Measurements from ENCODE around the gene FAM184B.
A peak's percentile ranks its signal among the peaks of the same experiment; 100 is the strongest.

Gene FAM184B

DNA sequence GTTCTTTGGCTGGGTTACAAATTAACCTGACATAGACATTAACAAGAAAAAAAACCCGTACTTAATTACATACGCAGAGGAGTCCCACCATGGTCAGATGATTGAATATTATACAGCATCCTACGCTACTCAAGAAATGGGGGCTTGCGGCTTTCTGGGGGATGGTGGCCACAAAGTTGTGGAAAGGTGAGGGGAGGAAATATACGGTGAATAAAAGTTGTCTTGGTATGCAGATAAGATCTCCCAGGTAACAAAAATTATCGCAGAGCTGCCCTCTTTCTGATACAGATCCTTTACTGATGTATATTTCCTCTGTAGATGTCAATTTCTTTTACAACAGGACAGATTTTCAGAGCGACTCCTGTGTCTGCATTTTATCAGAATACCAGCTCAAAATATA lies 28.2 kb upstream of the FAM184B start:
- H3K27ac ChIP-seq (ENCODE audit: insufficient read depth, low read depth, low read length, poor library complexity, severe bottlenecking) = no peak overlapping the region
- H3K9me3 ChIP-seq (ENCODE audit: control insufficient read depth, low read length) = no peaks in the 10 kb centered on the region
- H3K36me3 ChIP-seq (ENCODE audit: control insufficient read depth, insufficient read depth, low read length) = peaks cover 1% of the 10 kb centered on the region
- WGBS, 2 experiments = 0 to 7% methylated on average over 5 to 6 of the region's 7 CpGs
- H3K4me1 ChIP-seq (ENCODE audit: control insufficient read depth, insufficient read depth, low read length) = no peaks in the 10 kb centered on the region
- H3K4me3 ChIP-seq (ENCODE audit: insufficient read depth, low read depth, low read length) = peak overlapping the region; percentile 84
- H3K27me3 ChIP-seq (ENCODE audit: control insufficient read depth, insufficient read depth, low read length, poor library complexity, severe bottlenecking) = no peaks in the 10 kb centered on the region

- Histone ChIP-seq H3K27ac (ENCODE audit: insufficient read depth, low read depth, low read length, poor library complexity, severe bottlenecking) (no peak overlapping the region), H3K27me3 (ENCODE audit: control insufficient read depth, insufficient read depth, low read length, poor library complexity, severe bottlenecking) (no peaks in the 10 kb centered on the region), H3K9me3 (ENCODE audit: control insufficient read depth, low read length) (no peaks in the 10 kb centered on the region), H3K36me3 (ENCODE audit: control insufficient read depth, insufficient read depth, low read length) (peaks cover 22% of the 10 kb centered on the region), H3K4me3 (ENCODE audit: insufficient read depth, low read depth, low read length) (peak overlapping the region; percentile 11), H3K4me1 (ENCODE audit: control insufficient read depth, insufficient read depth, low read length) (peaks cover 2% of the 10 kb centered on the region)
- WGBS, 2 experiments = 90% methylated on average over 6 of the region's 6 CpGs
These were observed 26.0 kb upstream of the FAM184B start for GRCh38 chr4:17807446-17807845.

DNA sequence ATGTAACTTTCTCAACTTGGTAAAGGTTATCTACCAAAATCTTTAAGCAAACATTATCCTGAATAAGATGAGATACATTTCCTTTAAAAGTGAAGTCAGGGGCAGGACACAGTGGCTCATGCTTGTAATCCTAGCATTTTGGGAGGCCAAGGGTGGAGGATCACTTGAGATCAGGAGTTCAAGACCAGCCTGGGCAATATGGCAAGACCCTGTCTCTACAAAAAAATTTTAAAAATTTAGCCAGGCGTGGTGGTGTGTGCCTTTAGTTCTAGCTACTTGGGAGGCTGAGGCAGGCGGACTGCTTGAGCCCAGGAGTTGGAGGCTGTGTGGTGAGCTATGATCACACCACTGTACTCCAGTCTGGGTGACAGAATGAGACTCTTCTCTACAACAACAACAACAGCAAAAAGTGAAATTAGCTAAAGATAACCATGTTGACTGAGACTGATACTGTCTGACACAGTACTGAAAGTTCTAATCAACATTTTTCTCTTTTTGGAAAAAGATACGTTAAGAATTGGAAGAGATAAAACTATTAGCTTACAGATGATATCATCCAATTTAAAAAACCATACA lies 24.2 kb upstream of the FAM184B start:
- 94 to 95% methylated on average over 2 of the region's 3 CpGs for WGBS, 2 experiments
- peaks cover 2% of the 10 kb centered on the region for H3K4me1 ChIP-seq (ENCODE audit: control insufficient read depth, insufficient read depth, low read length)
- peaks cover 22% of the 10 kb centered on the region for H3K36me3 ChIP-seq (ENCODE audit: control insufficient read depth, insufficient read depth, low read length)
- no peak overlapping the region for H3K4me3 ChIP-seq (ENCODE audit: insufficient read depth, low read depth, low read length)
- H3K27me3 ChIP-seq (ENCODE audit: control insufficient read depth, insufficient read depth, low read length, poor library complexity, severe bottlenecking) = no peaks in the 10 kb centered on the region
- no peak overlapping the region for H3K27ac ChIP-seq (ENCODE audit: insufficient read depth, low read depth, low read length, poor library complexity, severe bottlenecking)
- no peaks in the 10 kb centered on the region for H3K9me3 ChIP-seq (ENCODE audit: control insufficient read depth, low read length)

DNA sequence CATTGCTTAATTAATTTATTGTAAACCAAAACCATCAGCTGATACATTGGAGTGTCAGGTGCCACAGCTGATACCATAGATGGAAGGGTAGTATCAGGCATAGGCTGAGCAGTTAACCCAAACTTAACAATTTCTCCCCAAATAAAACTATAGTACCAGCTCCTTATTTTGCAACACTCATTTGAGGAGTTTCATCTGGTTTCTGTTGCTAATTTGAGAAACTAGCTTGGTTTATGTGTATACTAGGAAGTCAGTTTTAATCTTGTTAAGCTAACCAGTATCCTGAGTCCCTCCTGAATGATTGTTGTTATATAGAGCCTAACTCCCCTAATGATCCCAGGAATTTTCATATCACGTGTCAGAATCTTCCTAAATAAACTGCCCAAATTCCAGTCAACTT lies 16.4 kb upstream of the FAM184B start:
- WGBS, 2 experiments = 94 to 98% methylated on average over 1 of the region's 1 CpG

DNA sequence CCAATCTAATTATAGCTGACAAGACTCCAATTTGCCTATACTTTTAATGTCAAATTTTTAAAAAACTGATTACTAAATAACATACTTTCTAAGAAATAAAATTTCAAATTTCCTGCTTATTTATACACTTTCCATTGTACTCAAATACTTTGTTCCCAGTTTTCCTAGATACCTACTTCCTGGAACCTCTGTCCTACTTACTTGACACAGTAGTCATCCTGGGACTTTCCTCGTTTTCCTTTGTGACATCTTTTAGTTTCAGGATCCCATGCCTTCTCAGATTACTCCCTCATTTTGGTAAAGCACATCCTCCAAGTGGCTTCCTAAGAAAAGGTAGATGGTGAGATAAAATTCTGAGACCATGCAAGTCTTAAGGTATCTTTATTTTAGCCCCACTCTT lies 13.3 kb upstream of the FAM184B start:
- Histone ChIP-seq H3K27me3 (ENCODE audit: control insufficient read depth, insufficient read depth, low read length, poor library complexity, severe bottlenecking) (no peaks in the 10 kb centered on the region), H3K4me3 (ENCODE audit: insufficient read depth, low read depth, low read length) (no peak overlapping the region), H3K9me3 (ENCODE audit: control insufficient read depth, low read length) (no peaks in the 10 kb centered on the region), H3K27ac (ENCODE audit: insufficient read depth, low read depth, low read length, poor library complexity, severe bottlenecking) (no peak overlapping the region), H3K4me1 (ENCODE audit: control insufficient read depth, insufficient read depth, low read length) (no peaks in the 10 kb centered on the region), H3K36me3 (ENCODE audit: control insufficient read depth, insufficient read depth, low read length) (no peaks in the 10 kb centered on the region)
- WGBS, 2 experiments = 71 to 72% methylated on average over 1 of the region's 1 CpG

More for the DNA sequence above, 16.4 kb upstream of the FAM184B start:
- Histone ChIP-seq H3K27me3 (ENCODE audit: control insufficient read depth, insufficient read depth, low read length, poor library complexity, severe bottlenecking) (no peaks in the 10 kb centered on the region), H3K27ac (ENCODE audit: insufficient read depth, low read depth, low read length, poor library complexity, severe bottlenecking) (no peak overlapping the region), H3K9me3 (ENCODE audit: control insufficient read depth, low read length) (no peaks in the 10 kb centered on the region), H3K36me3 (ENCODE audit: control insufficient read depth, insufficient read depth, low read length) (peaks cover 3% of the 10 kb centered on the region), H3K4me1 (ENCODE audit: control insufficient read depth, insufficient read depth, low read length) (no peaks in the 10 kb centered on the region), H3K4me3 (ENCODE audit: insufficient read depth, low read depth, low read length) (no peak overlapping the region)

DNA sequence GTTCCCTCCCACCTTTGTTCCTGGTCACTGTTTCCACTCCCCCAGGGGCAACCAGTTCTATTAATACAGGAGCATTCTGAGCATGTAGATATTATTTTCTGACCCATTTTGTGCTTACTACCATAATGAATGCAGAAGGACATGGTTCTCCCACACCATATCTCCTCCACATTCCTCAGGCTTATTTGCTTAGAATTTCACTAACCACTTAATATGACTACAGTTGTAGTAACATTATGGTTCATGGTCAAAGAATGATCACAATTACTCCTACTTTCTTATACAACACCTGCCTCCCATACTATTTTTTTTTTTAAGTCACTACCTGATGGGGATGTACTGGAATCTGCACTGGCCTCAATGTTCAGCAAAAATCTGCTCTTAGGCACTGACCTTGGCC lies 7.5 kb upstream of the FAM184B start:
- H3K27ac ChIP-seq (ENCODE audit: insufficient read depth, low read depth, low read length, poor library complexity, severe bottlenecking) = no peak overlapping the region
- H3K4me1 ChIP-seq (ENCODE audit: control insufficient read depth, insufficient read depth, low read length) = no peaks in the 10 kb centered on the region
- H3K27me3 ChIP-seq (ENCODE audit: control insufficient read depth, insufficient read depth, low read length, poor library complexity, severe bottlenecking) = no peaks in the 10 kb centered on the region
- no peak overlapping the region for H3K4me3 ChIP-seq (ENCODE audit: insufficient read depth, low read depth, low read length)
- H3K36me3 ChIP-seq (ENCODE audit: control insufficient read depth, insufficient read depth, low read length) = no peaks in the 10 kb centered on the region
- no peaks in the 10 kb centered on the region for H3K9me3 ChIP-seq (ENCODE audit: control insufficient read depth, low read length)

DNA sequence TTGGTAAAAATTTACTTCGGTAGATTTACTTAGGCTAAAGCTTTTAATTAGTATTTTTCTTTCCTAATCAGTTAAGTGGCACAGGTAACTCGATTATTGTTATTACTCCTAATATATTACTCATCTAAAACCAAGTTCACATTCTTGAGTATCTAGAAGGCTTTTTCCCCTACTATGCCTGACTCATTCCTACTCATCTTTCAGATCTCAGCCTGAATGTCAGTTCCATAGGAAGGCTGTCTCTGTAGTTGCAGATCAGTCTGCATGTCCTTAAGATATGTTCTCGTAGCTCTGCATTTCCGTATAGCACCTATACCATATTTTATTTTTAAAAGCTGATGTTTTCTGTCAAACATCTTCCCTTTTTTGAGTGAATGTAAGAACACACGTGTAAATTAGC lies 5.9 kb upstream of the FAM184B start:
- Histone ChIP-seq H3K9me3 (ENCODE audit: control insufficient read depth, low read length) (no peaks in the 10 kb centered on the region), H3K27me3 (ENCODE audit: control insufficient read depth, insufficient read depth, low read length, poor library complexity, severe bottlenecking) (peaks cover 13% of the 10 kb centered on the region), H3K27ac (ENCODE audit: insufficient read depth, low read depth, low read length, poor library complexity, severe bottlenecking) (no peak overlapping the region), H3K36me3 (ENCODE audit: control insufficient read depth, insufficient read depth, low read length) (no peaks in the 10 kb centered on the region), H3K4me1 (ENCODE audit: control insufficient read depth, insufficient read depth, low read length) (no peaks in the 10 kb centered on the region), H3K4me3 (ENCODE audit: insufficient read depth, low read depth, low read length) (no peak overlapping the region)
- 92 to 98% methylated on average over 4 to 5 of the region's 5 CpGs for WGBS, 2 experiments

GRCh38 chr4:17786567-17786966 lies 5.1 kb upstream of the FAM184B start:
- WGBS, 2 experiments = 86 to 88% methylated on average over 5 of the region's 5 CpGs
- Histone ChIP-seq H3K27me3 (ENCODE audit: control insufficient read depth, insufficient read depth, low read length, poor library complexity, severe bottlenecking) (peaks cover 21% of the 10 kb centered on the region), H3K27ac (ENCODE audit: insufficient read depth, low read depth, low read length, poor library complexity, severe bottlenecking) (no peak overlapping the region), H3K36me3 (ENCODE audit: control insufficient read depth, insufficient read depth, low read length) (no peaks in the 10 kb centered on the region), H3K4me3 (ENCODE audit: insufficient read depth, low read depth, low read length) (no peak overlapping the region), H3K9me3 (ENCODE audit: control insufficient read depth, low read length) (no peaks in the 10 kb centered on the region), H3K4me1 (ENCODE audit: control insufficient read depth, insufficient read depth, low read length) (peaks cover 4% of the 10 kb centered on the region)

DNA sequence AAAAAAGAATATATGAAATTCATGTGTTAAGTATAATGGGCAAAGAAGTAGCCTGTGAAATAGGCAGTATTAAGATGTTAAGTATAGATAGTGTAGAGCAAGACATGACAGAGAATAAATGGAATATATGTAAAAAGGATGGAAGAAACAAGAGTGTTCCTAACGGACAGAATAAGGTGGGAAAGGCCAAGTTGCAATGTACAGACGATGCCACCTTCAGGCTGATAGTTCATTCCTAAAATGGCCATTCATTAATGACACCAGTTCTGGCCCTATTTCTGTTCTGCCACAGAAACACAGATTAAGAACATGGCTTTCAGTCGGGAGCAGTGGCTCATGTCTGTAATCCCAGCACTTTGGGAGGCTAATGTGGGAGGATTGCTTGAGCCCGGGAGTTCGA lies 4.4 kb upstream of the FAM184B start:
- H3K4me3 ChIP-seq (ENCODE audit: insufficient read depth, low read depth, low read length) = no peak overlapping the region
- no peaks in the 10 kb centered on the region for H3K36me3 ChIP-seq (ENCODE audit: control insufficient read depth, insufficient read depth, low read length)
- H3K27ac ChIP-seq (ENCODE audit: insufficient read depth, low read depth, low read length, poor library complexity, severe bottlenecking) = no peak overlapping the region
- H3K9me3 ChIP-seq (ENCODE audit: control insufficient read depth, low read length) = no peaks in the 10 kb centered on the region
- H3K27me3 ChIP-seq (ENCODE audit: control insufficient read depth, insufficient read depth, low read length, poor library complexity, severe bottlenecking) = peaks cover 28% of the 10 kb centered on the region
- peaks cover 11% of the 10 kb centered on the region for H3K4me1 ChIP-seq (ENCODE audit: control insufficient read depth, insufficient read depth, low read length)
- 70 to 84% methylated on average over 5 of the region's 5 CpGs for WGBS, 2 experiments

DNA sequence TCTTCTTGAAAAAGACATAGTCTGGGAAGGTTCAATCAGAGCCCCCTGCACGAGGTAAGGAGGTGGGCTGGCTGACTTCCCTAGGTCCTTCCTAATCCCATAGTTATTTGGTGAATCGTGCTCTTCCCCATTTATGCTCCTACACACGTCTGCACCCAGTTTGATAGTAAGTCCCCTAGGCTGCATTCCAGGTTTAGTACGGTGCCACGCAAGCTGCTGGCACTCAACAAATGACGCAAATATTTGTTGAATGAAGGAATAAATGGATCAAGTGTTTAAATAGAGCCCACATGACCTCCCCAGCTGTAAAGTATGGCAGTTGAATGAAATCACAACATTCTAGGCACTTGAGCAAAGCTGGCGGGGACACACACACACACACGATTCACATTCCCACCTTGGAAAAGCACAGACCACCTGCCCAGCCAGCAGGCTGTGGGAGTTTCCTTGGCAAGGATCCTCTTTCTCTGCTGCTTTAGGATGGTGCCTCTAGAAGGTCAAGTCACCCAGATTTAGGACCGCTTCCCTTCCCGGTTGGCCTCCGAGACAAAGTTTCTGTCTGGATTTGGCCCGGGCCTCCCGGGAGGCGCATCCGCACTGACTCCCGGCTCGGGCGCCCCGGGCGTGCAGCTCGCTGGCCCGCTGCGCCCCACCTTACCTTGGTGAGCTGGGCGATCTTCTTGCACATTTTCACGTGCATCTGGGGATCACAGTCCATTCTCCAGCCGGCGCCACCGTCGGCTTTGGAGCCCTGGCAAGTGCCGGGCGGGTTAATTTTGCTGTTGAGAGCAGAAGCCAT lies 721 bp downstream of the FAM184B start:
- peaks cover 52% of the 10 kb centered on the region for H3K27me3 ChIP-seq (ENCODE audit: control insufficient read depth, insufficient read depth, low read length, poor library complexity, severe bottlenecking)
- no peaks in the 10 kb centered on the region for H3K36me3 ChIP-seq (ENCODE audit: control insufficient read depth, insufficient read depth, low read length)
- no peaks in the 10 kb centered on the region for H3K9me3 ChIP-seq (ENCODE audit: control insufficient read depth, low read length)
- peaks cover 15% of the 10 kb centered on the region for H3K4me1 ChIP-seq (ENCODE audit: control insufficient read depth, insufficient read depth, low read length)
- H3K27ac ChIP-seq (ENCODE audit: insufficient read depth, low read depth, low read length, poor library complexity, severe bottlenecking) = no peak overlapping the region
- WGBS, 2 experiments = 24 to 26% methylated on average over 31 of the region's 31 CpGs
- peak overlapping the region; percentile 42 for H3K4me3 ChIP-seq (ENCODE audit: insufficient read depth, low read depth, low read length)
